Coronary artery (tissue), 2 donors: Measurements from ENCODE around the gene MTFR1L.

Experiments used
- DNase-seq: peaks from one replicate; pipeline ENCODE4 v3.0.0-alpha.2; 2017; ENCODE audit warnings: low spot score
- H3K27ac ChIP-seq, 2 donors: fragments of 200-600 bp; sonication (generic); one replicate each; pipeline ENCODE4 v1.5.1; 2016 to 2019
- H3K4me3 ChIP-seq: fragments of 200-600 bp; sonication (generic); 2 replicates; pipeline ENCODE4 v1.5.1; 2016; ENCODE audit warnings: mild to moderate bottlenecking, moderate library complexity
- TF ChIP-seq, protein P1 (sequence below): fragments of 200-600 bp; sonication (generic); IDR thresholded peaks from one replicate; pipeline ENCODE4 v1.5.1; 2019; ENCODE audit warnings: antibody characterized with exemption

Gene MTFR1L

GRCh38 chr1:25813734-25814471, 5.9 kb upstream of the MTFR1L start:
- TF ChIP-seq, protein P1, sequence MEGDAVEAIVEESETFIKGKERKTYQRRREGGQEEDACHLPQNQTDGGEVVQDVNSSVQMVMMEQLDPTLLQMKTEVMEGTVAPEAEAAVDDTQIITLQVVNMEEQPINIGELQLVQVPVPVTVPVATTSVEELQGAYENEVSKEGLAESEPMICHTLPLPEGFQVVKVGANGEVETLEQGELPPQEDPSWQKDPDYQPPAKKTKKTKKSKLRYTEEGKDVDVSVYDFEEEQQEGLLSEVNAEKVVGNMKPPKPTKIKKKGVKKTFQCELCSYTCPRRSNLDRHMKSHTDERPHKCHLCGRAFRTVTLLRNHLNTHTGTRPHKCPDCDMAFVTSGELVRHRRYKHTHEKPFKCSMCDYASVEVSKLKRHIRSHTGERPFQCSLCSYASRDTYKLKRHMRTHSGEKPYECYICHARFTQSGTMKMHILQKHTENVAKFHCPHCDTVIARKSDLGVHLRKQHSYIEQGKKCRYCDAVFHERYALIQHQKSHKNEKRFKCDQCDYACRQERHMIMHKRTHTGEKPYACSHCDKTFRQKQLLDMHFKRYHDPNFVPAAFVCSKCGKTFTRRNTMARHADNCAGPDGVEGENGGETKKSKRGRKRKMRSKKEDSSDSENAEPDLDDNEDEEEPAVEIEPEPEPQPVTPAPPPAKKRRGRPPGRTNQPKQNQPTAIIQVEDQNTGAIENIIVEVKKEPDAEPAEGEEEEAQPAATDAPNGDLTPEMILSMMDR, result no peak
- no peak overlapping the region for H3K4me3 ChIP-seq
- peak; percentile 72 for DNase-seq
- no peak overlapping the region for H3K27ac ChIP-seq

DNA sequence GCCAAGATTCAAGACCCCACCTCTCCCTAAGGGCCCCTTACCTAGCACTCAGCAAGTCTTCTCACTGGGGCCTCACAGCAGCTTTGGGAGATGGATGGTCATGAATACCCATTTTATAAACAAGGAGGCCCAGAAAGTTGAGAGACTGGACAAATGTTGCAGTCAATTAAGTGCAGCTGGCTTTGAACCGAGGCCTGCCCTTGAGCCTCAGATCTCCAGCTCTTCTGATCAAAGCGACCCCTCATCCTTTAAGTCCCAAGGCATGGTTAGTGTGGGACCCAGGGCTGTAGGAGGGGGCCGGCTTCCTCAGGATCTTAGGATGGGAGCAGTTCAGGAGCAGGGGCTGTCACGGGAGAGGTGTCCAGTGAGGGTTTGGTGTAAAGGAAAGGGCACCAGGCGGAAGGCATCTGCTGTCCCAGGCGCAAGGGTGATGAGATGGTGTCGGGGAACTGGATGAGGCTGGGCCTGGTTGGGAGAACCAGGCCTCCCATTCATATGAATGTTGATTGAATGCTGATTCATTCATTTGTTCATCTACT, 5.1 kb upstream of the MTFR1L start:
- TF ChIP-seq, protein P1, result no peak
- H3K4me3 ChIP-seq, result no peak overlapping the region
- DNase-seq, result no peak
- H3K27ac ChIP-seq, result no peak overlapping the region

DNA sequence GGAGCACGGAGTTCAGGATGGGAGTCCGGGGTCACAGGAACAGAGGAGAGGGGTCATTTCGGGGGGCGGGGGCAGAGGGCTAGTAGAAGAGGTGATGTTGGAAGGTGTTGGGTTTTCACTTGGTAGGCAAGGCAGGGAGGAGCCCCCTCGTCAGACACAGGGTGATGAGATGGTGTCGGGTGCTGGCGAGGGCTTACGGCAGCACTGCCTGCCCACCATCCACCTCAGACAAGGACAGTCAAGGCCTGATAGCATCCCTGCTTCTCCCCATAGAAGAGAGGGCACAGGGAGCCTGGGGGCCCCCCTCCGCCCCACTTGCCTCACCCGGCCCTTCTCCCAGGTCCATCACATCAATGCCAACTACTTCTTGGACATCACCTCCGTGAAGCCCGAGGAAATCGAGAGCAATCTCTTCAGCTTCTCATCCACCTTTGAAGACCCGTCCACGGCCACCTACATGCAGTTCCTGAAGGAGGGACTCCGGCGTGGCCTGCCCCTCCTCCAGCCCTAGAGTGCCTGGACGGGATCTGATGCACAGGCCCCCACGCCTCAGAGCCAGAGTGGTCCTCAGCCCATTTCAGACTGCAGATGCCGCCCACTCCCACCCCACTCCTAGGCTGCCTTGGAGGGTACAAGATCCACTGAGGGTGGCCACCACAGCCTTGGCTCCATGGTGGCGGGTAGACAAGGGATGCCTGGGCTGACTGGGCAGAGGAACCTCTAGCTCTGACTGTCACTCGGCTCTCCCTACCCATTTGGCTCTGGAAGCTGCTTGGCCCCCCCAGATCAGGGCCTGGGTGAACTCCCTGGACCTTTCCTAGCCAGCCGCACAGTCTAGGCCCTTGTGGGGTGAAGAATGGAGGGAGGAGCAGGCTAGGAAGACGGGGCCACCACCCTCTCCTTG, 4.3 kb upstream of the MTFR1L start:
- peak; percentile 69 for DNase-seq
- TF ChIP-seq, protein P1, result no peak
- no peak overlapping the region for H3K27ac ChIP-seq

GRCh38 chr1:25816112-25816718, 3.5 kb upstream of the MTFR1L start:
- TF ChIP-seq, protein P1, result no peak
- H3K27ac ChIP-seq, result no peak overlapping the region
- no peak overlapping the region for H3K4me3 ChIP-seq
- peak; percentile 62 for DNase-seq

More for the DNA sequence above, 4.3 kb upstream of the MTFR1L start:
- H3K4me3 ChIP-seq, result no peak overlapping the region

DNA sequence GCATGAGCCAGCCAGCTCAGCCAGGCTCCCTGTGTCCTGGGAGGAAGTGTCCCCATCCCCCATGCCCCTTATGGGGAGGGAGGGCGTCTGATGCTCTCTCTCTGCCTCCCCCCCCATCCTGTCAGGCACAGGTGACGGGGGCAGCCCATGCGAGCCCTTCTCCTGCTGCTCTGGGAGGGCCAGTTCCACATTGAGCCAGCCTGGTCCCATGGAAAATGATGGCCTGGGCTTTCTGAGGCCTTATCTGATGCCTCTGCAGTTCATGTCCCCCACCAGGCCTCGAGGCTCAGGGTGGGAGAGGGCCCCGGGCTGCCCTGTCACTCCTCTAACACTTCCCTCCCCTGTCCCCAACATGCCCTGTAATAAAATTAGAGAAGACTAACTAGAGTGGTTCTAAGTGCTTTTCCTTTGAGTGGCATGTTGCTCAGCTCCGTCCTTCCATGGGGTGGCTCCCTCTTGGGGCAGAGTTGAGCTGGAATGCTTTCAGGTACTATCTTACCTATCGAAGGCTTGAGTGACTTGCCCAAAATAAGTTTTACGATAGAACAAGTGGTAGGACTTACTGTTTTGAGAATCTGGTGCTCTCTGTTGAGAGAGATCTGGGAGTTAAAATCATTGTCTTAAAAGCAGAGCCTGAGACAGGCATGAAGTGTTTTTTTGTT, 1.8 kb upstream of the MTFR1L start:
- TF ChIP-seq, protein P1, result no peak
- Histone ChIP-seq H3K4me3 (no peak overlapping the region), H3K27ac (no peak overlapping the region)
- DNase-seq, result no peak

DNA sequence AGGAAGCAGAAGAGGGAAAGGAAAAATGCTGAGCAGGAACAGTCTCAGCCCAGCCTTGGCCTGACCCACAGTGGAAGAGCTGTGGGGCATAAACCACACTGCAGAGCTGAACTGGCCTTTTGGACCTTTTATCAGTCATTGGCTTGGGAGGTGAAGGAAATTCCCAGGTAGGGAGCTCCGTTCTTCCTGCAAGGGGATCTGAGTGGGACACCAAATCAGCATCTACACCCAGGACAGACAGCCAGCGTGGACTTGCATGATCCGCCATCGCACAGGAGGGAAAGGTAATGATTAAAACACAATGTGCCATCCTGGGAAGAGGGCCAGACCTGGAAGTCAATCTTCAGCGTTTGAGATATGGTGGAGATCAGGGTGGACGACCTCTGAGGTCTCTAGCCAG, 1.2 kb upstream of the MTFR1L start:
- DNase-seq, result no peak
- H3K27ac ChIP-seq, result peak overlapping the region in 1 of 2 donors; percentile 8
- peak overlapping the region; percentile 92 for H3K4me3 ChIP-seq
- TF ChIP-seq, protein P1, result no peak
